IPS DF 4.7 (cell line): ENCODE data around the gene MTARC1.

Experiments
- DNase-seq: peaks from one replicate; pipeline ENCODE4 v3.0.0-alpha.2; 2013; ENCODE audit warnings: low spot score; ENCODE audit errors: extremely low read depth

Gene MTARC1

GRCh38 chr1:220806408-220806807 is 19.7 kb downstream of the MTARC1 start:
- DNase-seq: no peak

GRCh38 chr1:220807726-220808125 is 21.0 kb downstream of the MTARC1 start:
- DNase-seq: no peak

- no peak for DNase-seq
Observed at GRCh38 chr1:220808345-220809186, 21.9 kb downstream of the MTARC1 start.

- no peak for DNase-seq
Observed at GRCh38 chr1:220809187-220809550, 22.5 kb downstream of the MTARC1 start.

- DNase-seq: no peak
Observed at GRCh38 chr1:220809704-220810103, 23.0 kb downstream of the MTARC1 start.

- no peak for DNase-seq
Observed at GRCh38 chr1:220810179-220810653, 23.5 kb downstream of the MTARC1 start.

GRCh38 chr1:220810963-220811362 is 24.2 kb downstream of the MTARC1 start:
- DNase-seq: no peak

GRCh38 chr1:220811695-220812094 is 25.0 kb downstream of the MTARC1 start:
- DNase-seq: no peak

- DNase-seq: no peak
Observed at GRCh38 chr1:220812308-220812707, 25.6 kb downstream of the MTARC1 start.

- no peak for DNase-seq
Observed at GRCh38 chr1:220813013-220813412, 26.3 kb downstream of the MTARC1 start.

- no peak for DNase-seq
Observed at GRCh38 chr1:220815409-220815808, 28.7 kb downstream of the MTARC1 start.

- DNase-seq: no peak
Observed at GRCh38 chr1:220817907-220818306, 31.2 kb downstream of the MTARC1 start.

- no peak for DNase-seq
Observed at GRCh38 chr1:220818421-220819173, 31.9 kb downstream of the MTARC1 start.

GRCh38 chr1:220819467-220820026 is 32.8 kb downstream of the MTARC1 start:
- DNase-seq: no peak

- DNase-seq: no peak
Observed at GRCh38 chr1:220824031-220824989, 37.6 kb downstream of the MTARC1 start.

GRCh38 chr1:220825819-220826551 is 39.3 kb downstream of the MTARC1 start:
- DNase-seq: no peak

GRCh38 chr1:220826729-220827128 is 40.0 kb downstream of the MTARC1 start:
- DNase-seq: no peak

GRCh38 chr1:220827445-220828178 is 40.9 kb downstream of the MTARC1 start:
- DNase-seq: no peak

- DNase-seq: no peak
Observed at GRCh38 chr1:220828179-220828490, 41.4 kb downstream of the MTARC1 start.
